Measurements from ENCODE around the gene CRYBG3.

CRYBG3 gene

GRCh38 chr3:97969541-97969940 lies 147.7 kb downstream of the CRYBG3 start:
- TF ChIP-seq SIN3A (IDR thresholded peaks at IDR 0.05; ENCODE audit: borderline replicate concordance, insufficient read depth, low read length): no peak
- no peak for TF ChIP-seq TAF1 (IDR thresholded peaks at IDR 0.05; ENCODE audit: borderline replicate concordance, insufficient read depth, low read length)
- no peak for TF ChIP-seq FOXP2 (optimal IDR thresholded peaks at IDR 0.05; ENCODE audit: borderline replicate concordance, extremely low read depth, extremely low read length, insufficient read depth)

- TF ChIP-seq TAF1 (IDR thresholded peaks at IDR 0.05; ENCODE audit: borderline replicate concordance, insufficient read depth, low read length) (no peak), POLR2AphosphoS5 (IDR thresholded peaks at IDR 0.05; ENCODE audit: low read depth, low read length) (no peak), SIN3A (IDR thresholded peaks at IDR 0.05; ENCODE audit: borderline replicate concordance, insufficient read depth, low read length) (no peak), FOXP2 (optimal IDR thresholded peaks at IDR 0.05; ENCODE audit: borderline replicate concordance, extremely low read depth, extremely low read length, insufficient read depth) (no peak), REST (IDR thresholded peaks at IDR 0.05; ENCODE audit: insufficient read depth in 1 of 2, low read depth in 2 of 2, low read length in 2 of 2) (no peak)
These were observed 148.3 kb downstream of the CRYBG3 start for GRCh38 chr3:97970156-97970555.

DNA sequence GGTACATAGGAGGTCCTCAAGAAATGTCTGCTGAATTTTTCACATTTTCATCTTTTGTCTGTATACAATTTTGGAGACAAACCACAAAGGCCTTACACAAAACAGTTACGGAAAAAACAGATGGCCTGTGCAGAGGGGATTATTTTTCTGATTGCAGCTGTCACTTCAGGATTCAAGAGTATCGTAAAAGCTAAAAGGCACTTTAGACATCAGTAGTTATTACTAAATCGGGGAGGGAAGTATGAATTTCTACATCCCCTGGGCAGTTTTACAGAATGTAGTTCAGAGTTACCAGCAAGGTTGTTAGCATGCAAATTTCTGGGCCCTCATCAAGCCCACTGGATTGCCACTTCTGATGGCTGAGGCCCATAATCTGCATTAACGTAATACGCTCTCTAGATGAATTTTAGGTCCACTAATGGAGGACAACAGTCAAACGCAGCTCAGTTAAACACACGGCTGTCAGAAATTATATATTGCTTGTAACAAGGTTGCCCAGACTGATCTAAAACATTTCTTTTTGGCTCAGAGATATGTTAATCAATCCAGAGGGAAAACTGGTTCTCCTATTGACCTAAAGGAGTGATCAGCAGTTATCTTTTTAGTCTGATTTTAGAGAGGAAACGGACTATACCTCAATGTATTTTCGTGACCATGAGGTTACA lies 149.3 kb downstream of the CRYBG3 start:
- TF ChIP-seq FOXP2 (optimal IDR thresholded peaks at IDR 0.05; ENCODE audit: borderline replicate concordance, extremely low read depth, extremely low read length, insufficient read depth): no peak
- TF ChIP-seq TAF1 (IDR thresholded peaks at IDR 0.05; ENCODE audit: borderline replicate concordance, insufficient read depth, low read length): no peak
- TF ChIP-seq REST (IDR thresholded peaks at IDR 0.05; ENCODE audit: insufficient read depth in 1 of 2, low read depth in 2 of 2, low read length in 2 of 2): no peak
- TF ChIP-seq POLR2AphosphoS5 (IDR thresholded peaks at IDR 0.05; ENCODE audit: low read depth, low read length): no peak
- no peak for TF ChIP-seq SIN3A (IDR thresholded peaks at IDR 0.05; ENCODE audit: borderline replicate concordance, insufficient read depth, low read length)

GRCh38 chr3:97971679-97972567 lies 150.1 kb downstream of the CRYBG3 start, which contains the start of gene RIOX2:
TSS of gene RIOX2 (minus strand) at chr3:97972431. CDS start at chr3:97967593, 4,838 bp downstream.
- TF ChIP-seq TAF1 (IDR thresholded peaks at IDR 0.05; ENCODE audit: borderline replicate concordance, insufficient read depth, low read length) (no peak), SIN3A (IDR thresholded peaks at IDR 0.05; ENCODE audit: borderline replicate concordance, insufficient read depth, low read length) (peak; percentile 72; the same call in 1 of the 2 replicates), FOXP2 (optimal IDR thresholded peaks at IDR 0.05; ENCODE audit: borderline replicate concordance, extremely low read depth, extremely low read length, insufficient read depth) (peak; percentile 19), POLR2AphosphoS5 (IDR thresholded peaks at IDR 0.05; ENCODE audit: low read depth, low read length) (peak; percentile 57; the same call in 1 of the 2 replicates), REST (IDR thresholded peaks at IDR 0.05; ENCODE audit: insufficient read depth in 1 of 2, low read depth in 2 of 2, low read length in 2 of 2) (0 out of 4 replicates have a peak, but pooled peaks of 1 of the 2 experiments have one; percentile 11)

GRCh38 chr3:97972976-97973375 lies 151.2 kb downstream of the CRYBG3 start:
- TF ChIP-seq POLR2AphosphoS5 (IDR thresholded peaks at IDR 0.05; ENCODE audit: low read depth, low read length): no peak
- TF ChIP-seq SIN3A (IDR thresholded peaks at IDR 0.05; ENCODE audit: borderline replicate concordance, insufficient read depth, low read length): no peak
- no peak for TF ChIP-seq REST (IDR thresholded peaks at IDR 0.05; ENCODE audit: insufficient read depth in 1 of 2, low read depth in 2 of 2, low read length in 2 of 2)
- TF ChIP-seq TAF1 (IDR thresholded peaks at IDR 0.05; ENCODE audit: borderline replicate concordance, insufficient read depth, low read length): no peak
- TF ChIP-seq FOXP2 (optimal IDR thresholded peaks at IDR 0.05; ENCODE audit: borderline replicate concordance, extremely low read depth, extremely low read length, insufficient read depth): no peak
